Measurements from ENCODE around the gene PDE4D. TPM values are rescaled to one million over a fixed set of nuclear protein-coding genes. Genes with fewer than 3 reads are reported as not detected.

The PDE4D gene
- total RNA-seq, 1 experiment from 2014 or later: 2.1 TPM

DNA sequence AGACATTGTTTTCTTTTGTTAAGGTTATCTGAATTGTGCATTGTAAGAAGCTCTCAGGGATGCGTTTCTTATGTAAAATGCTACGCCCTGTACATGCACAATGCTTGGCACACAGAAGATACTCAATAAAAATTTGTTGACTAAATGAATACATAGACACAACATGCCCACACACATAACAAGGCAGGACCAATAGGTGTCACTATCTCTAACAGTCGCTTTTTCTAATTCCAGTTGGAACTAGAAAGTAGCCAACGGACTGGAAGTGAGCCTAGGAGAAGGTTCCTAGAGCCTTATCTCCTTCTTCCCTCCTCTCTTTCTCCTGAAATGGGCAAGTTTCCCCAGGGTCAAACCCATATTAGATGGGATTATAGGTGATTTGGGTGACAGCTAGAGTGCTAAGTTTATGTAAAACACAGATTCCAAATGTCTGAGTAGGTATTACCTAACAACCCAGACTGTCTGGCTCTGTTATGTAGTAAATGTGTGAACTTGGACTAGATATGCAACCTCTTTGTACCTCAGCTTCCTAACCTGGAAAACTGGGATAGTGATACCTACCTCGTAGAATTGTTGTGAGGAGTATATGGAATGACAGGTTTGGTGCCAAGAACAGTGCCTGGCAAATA, 707.7 kb downstream of the PDE4D start:
- no peak overlapping the region for H2BK12ac ChIP-seq (ENCODE audit: insufficient read length, low read depth, low read length)
- no peak for DNase-seq
- no peak overlapping the region for H3K27ac ChIP-seq (ENCODE audit: insufficient read length, low read depth, low read length)
- no peaks in the 10 kb centered on the region for H3K23me2 ChIP-seq (ENCODE audit: insufficient read length, low read depth, low read length, poor library complexity, severe bottlenecking)
- no peak overlapping the region for H3K56ac ChIP-seq (ENCODE audit: insufficient read length, low read depth, low read length)
- no peak overlapping the region for H3K14ac ChIP-seq (ENCODE audit: insufficient read depth, low read length)
- H4K5ac ChIP-seq (ENCODE audit: insufficient read length, low read depth, low read length): no peak overlapping the region
- no peak overlapping the region for H2AFZ ChIP-seq (ENCODE audit: low read length)
- Mint-ChIP-seq H3K27ac (no peak overlapping the region), H3K9me3 (no peaks in the 10 kb centered on the region), H3K36me3 (ENCODE audit: insufficient read depth in 1 of 3, low read depth in 3 of 3) (no peaks in the 10 kb centered on the region), H3K4me3 (no peak overlapping the region), H3K27me3 (ENCODE audit: low read depth) (no peaks in the 10 kb centered on the region; the same call in 1 of the 2 replicates), H3K4me1 (peaks cover 24 to 29% of the 10 kb centered on the region in 2 experiments)
- H3K9me3 ChIP-seq (ENCODE audit: control insufficient read depth, low read depth, low read length): no peaks in the 10 kb centered on the region
- no peaks in the 10 kb centered on the region for H3K79me2 ChIP-seq (ENCODE audit: insufficient read depth, low read length)
- no peak overlapping the region for H2BK5ac ChIP-seq (ENCODE audit: insufficient read length, low read length)
- TF ChIP-seq, protein P1, sequence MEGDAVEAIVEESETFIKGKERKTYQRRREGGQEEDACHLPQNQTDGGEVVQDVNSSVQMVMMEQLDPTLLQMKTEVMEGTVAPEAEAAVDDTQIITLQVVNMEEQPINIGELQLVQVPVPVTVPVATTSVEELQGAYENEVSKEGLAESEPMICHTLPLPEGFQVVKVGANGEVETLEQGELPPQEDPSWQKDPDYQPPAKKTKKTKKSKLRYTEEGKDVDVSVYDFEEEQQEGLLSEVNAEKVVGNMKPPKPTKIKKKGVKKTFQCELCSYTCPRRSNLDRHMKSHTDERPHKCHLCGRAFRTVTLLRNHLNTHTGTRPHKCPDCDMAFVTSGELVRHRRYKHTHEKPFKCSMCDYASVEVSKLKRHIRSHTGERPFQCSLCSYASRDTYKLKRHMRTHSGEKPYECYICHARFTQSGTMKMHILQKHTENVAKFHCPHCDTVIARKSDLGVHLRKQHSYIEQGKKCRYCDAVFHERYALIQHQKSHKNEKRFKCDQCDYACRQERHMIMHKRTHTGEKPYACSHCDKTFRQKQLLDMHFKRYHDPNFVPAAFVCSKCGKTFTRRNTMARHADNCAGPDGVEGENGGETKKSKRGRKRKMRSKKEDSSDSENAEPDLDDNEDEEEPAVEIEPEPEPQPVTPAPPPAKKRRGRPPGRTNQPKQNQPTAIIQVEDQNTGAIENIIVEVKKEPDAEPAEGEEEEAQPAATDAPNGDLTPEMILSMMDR (conservative IDR thresholded peaks at IDR 0.05): no peak
- no peak overlapping the region for H3K18ac ChIP-seq (ENCODE audit: insufficient read length, low read depth, low read length)
- no CpG with 5 or more reads among the region's 5 CpGs for WGBS (ENCODE audit: extremely low coverage, insufficient read length, low lambda C conversion rate)
- no peak overlapping the region for H3K4me2 ChIP-seq (ENCODE audit: insufficient read depth, insufficient read length, low read length)
- H3T11ph ChIP-seq (ENCODE audit: low read length): no peak overlapping the region
- no peak overlapping the region for H2AK5ac ChIP-seq (ENCODE audit: insufficient read length, low read length)
- peaks cover 3% of the 10 kb centered on the region; the same call in 1 of the 2 replicates for H3K4me1 ChIP-seq (ENCODE audit: insufficient read depth, low read length)
- no peak overlapping the region for H2BK120ac ChIP-seq (ENCODE audit: low read depth, low read length, poor library complexity, severe bottlenecking)
- no peak overlapping the region for H2BK15ac ChIP-seq (ENCODE audit: low read depth, low read length)
- no peaks in the 10 kb centered on the region for H3K27me3 ChIP-seq (ENCODE audit: insufficient read depth, low read length)
- H4K20me1 ChIP-seq (ENCODE audit: control insufficient read depth, insufficient read depth, insufficient read length): no peaks in the 10 kb centered on the region
- H2BK20ac ChIP-seq (ENCODE audit: low read depth, low read length, poor library complexity, severe bottlenecking): no peak overlapping the region
- H3K79me1 ChIP-seq (ENCODE audit: insufficient read depth, low read depth, low read length, poor library complexity, severe bottlenecking): no peaks in the 10 kb centered on the region
- no peak overlapping the region for H3K23ac ChIP-seq (ENCODE audit: insufficient read length, low read depth, low read length)
- H3K4ac ChIP-seq (ENCODE audit: low read depth, low read length): no peak overlapping the region
- no peak overlapping the region for H4K91ac ChIP-seq (ENCODE audit: insufficient read length, low read depth, low read length)
- H4K8ac ChIP-seq (replicated peaks; ENCODE audit: insufficient read length, low read depth, low read length): no peak overlapping the region
- H3K9ac ChIP-seq (ENCODE audit: extremely low read depth, insufficient read length, low read length): no peak overlapping the region
